SK-N-MC (cell line): ENCODE data around the gene MCU.

Source experiments
- DNase-seq: peaks from one replicate; pipeline ENCODE4 v3.0.0-alpha.2; 2011; ENCODE audit warnings: low read depth, low spot score
- H3K27ac ChIP-seq: fragments of 200-600 bp; sonication (generic); 2 replicates; pipeline ENCODE4 v1.5.1; 2016; ENCODE audit warnings: mixed run types
- H3K36me3 ChIP-seq: fragments of 200-600 bp; sonication (generic); 2 replicates; pipeline ENCODE4 v1.6.1; 2017; ENCODE audit warnings: antibody characterized with exemption, low read length, mixed read lengths; ENCODE audit not compliant: insufficient read depth
- H3K4me3 ChIP-seq: fragments of 200-600 bp; sonication (generic); 2 replicates; pipeline ENCODE4 v1.5.1; 2016
- H3K9ac ChIP-seq: fragments of 200-600 bp; sonication (generic); 2 replicates; pipeline ENCODE4 v1.8.0; 2017; ENCODE audit warnings: mixed run types, mixed read lengths; ENCODE audit not compliant: insufficient read length
- H3K9me3 ChIP-seq: fragments of 200-600 bp; sonication (generic); 2 replicates; pipeline ENCODE4 v1.6.1; 2017; ENCODE audit warnings: low read depth, mild to moderate bottlenecking, antibody characterized with exemption, low read length, moderate library complexity, mixed read lengths
- EZH2 ChIP-seq: fragments of 200-600 bp; sonication (generic); IDR thresholded peaks from one replicate; pipeline ENCODE4 v1.6.1; 2017; ENCODE audit warnings: antibody characterized with exemption
- FOXP2 ChIP-seq: optimal IDR thresholded peaks from 2 replicates; pipeline ENCODE3; 2011; ENCODE audit warnings: mild to moderate bottlenecking, moderate library complexity; ENCODE audit not compliant: insufficient read depth; ENCODE audit errors: extremely low read length, control extremely low read depth
- POLR2AphosphoS5 ChIP-seq: IDR thresholded peaks from 2 replicates; pipeline ENCODE4 v1.6.1; 2012; ENCODE audit warnings: mild to moderate bottlenecking, low read depth, low read length, borderline replicate concordance

Gene MCU

DNA sequence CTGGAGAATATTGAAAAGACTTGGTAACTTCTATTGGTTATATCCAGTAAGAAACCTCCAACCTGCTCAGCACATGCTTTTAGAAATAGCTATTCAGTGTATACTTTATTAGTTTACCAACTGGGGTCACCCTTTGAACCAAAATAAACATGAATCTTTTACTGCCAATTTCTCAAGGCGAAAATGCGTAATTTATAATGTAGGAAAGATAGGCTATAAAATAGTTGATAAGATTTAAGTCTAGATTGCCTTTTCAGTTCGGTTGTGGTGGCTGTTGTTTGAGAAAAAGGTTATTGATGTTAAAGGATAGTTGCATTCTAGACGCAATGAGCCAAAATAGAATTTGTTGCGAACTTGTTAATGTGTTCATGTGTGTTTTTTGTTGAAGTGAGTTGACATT, 119.0 kb downstream of the MCU start:
- no peak for DNase-seq
- Histone ChIP-seq H3K4me3 (no peak overlapping the region), H3K9ac (no peak overlapping the region), H3K9me3 (no peaks in the 10 kb centered on the region), H3K36me3 (no peaks in the 10 kb centered on the region), H3K27ac (no peak overlapping the region)
- TF ChIP-seq POLR2AphosphoS5 (no peak), EZH2 (no peak), FOXP2 (no peak)

DNA sequence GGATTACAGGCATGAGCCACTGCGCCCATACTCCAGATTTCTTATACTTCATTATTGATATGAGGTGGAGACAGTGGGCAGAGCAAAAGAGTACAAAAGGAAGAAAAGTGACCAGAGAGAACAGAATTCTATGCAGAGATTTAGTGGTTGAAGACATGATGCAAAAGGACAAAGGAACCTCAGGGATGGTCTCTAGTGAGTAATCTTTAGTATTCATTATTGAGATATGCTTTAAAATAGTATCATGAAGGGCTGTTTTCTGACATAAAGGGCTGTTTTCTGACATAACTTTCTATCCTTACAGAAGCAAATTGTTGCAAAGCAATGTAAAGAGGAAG, 120.4 kb downstream of the MCU start:
- DNase-seq = no peak
- H3K36me3 ChIP-seq = no peaks in the 10 kb centered on the region
- H3K4me3 ChIP-seq = no peak overlapping the region
- H3K27ac ChIP-seq = no peak overlapping the region
- no peaks in the 10 kb centered on the region for H3K9me3 ChIP-seq
- H3K9ac ChIP-seq = no peak overlapping the region
- TF ChIP-seq POLR2AphosphoS5 (no peak), FOXP2 (no peak), EZH2 (no peak)

DNA sequence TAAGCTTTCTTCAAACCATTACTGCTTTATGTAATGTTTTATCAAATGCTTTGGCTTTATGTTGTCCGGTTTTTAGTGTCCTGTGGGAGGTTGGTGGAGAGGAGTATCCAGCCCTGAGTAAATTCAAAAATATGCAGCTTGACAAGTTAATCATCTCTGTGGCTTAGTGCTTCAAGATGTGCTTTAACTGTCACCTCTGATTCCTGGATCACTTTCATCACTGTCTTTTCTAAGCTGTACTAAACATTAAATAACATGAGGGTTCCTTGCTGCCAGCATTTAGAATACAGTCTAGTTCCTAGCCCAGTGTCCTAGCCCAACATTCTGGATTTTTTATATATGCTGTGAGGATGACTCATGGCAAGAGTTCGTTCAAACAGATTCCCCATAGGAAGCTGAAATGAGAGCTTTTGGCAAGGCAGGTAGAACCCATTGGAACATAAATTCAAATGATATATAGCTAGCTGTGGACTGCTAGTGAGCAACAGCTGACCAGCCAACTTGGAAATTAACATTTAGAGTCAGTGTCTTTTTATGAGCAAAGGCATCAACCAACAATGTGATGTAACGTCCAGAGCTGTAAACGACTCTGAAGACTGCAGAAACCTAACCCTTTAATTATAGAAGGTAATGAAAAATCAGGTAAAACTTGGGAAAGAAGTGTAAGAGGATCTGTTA, 120.9 kb downstream of the MCU start:
- no peak overlapping the region for H3K9ac ChIP-seq
- H3K27ac ChIP-seq = no peak overlapping the region
- H3K4me3 ChIP-seq = no peak overlapping the region
- no peaks in the 10 kb centered on the region for H3K9me3 ChIP-seq
- no peak for TF ChIP-seq FOXP2
- no peak for TF ChIP-seq EZH2
- TF ChIP-seq POLR2AphosphoS5 = no peak
- H3K36me3 ChIP-seq = no peaks in the 10 kb centered on the region
- no peak for DNase-seq

DNA sequence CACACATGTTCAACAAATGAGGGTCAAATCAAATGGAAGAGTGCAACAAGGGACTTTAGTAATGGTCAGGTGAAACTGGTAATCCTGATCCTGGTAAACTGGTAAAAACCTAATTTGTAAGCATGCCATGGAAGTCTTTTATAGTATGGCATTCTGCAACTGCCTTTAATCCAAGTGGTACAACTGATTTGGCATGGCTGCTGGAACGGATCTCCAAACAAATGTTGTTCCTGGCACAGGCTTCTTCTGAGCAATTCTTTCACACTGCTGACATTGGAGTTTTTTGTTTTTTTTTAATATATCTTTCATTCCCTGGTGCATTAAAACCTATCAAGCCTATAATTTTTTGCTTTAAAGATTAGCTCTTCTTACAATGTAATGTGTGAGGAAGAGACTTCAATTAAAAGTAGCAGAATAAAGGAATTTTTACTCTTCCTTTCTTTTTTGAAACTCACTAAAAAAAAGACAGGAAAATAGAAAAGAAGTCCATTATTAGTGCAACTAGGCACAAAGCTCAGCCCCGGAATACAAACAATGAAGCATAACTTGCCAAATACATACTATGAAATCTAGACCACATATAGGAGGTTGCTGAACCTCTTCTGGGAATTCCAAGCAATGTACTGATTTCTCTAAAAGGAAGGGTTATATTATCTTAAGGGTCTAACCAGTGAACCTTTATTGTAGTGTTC, 122.3 kb downstream of the MCU start:
- Histone ChIP-seq H3K9me3 (no peaks in the 10 kb centered on the region), H3K36me3 (no peaks in the 10 kb centered on the region), H3K9ac (no peak overlapping the region), H3K4me3 (no peak overlapping the region), H3K27ac (no peak overlapping the region)
- no peak for TF ChIP-seq EZH2
- TF ChIP-seq POLR2AphosphoS5 = no peak
- TF ChIP-seq FOXP2 = no peak
- no peak for DNase-seq

DNA sequence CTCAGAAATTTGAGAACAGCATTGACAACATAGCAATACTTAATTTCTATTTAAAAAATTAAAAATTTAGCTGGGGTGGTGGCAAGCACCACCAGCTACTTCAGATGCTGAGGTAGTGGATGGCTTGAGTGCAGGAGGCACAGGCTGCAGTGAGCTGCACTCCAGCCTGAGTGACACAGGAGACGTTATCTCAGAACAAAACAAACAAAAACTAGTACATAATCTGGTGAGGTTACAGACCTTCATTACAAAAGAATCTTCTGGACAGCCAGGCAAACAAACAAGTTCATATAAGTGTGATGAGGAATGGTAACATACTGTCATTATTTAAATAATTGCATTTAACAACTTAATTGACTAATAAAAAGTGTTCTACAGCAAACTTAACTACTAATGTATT, 124.6 kb downstream of the MCU start:
- no peak for DNase-seq
- Histone ChIP-seq H3K9ac (no peak overlapping the region), H3K9me3 (no peaks in the 10 kb centered on the region), H3K36me3 (no peaks in the 10 kb centered on the region), H3K4me3 (no peak overlapping the region), H3K27ac (no peak overlapping the region)
- TF ChIP-seq EZH2 (no peak), FOXP2 (no peak), POLR2AphosphoS5 (no peak)

DNA sequence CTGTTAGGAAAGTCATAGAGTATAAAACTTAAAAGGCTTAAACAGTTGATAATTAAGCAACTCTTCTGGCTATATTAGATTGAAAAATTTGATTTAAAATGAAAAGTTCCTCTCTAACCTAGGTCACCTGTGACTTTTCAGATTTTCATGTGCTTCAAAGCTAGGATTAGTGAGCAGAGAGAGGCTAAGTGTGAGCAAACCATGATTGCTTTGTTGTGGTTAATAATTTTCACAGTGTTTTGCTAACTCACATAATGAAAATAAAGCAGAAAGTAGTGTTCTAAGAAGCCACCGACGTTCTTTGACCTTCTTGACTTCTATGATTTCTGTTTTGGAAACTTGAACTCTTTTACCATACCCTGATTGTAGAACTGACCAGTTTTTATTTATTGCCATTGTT, 126.1 kb downstream of the MCU start:
- Histone ChIP-seq H3K27ac (no peak overlapping the region), H3K9me3 (no peaks in the 10 kb centered on the region), H3K9ac (no peak overlapping the region), H3K36me3 (no peaks in the 10 kb centered on the region), H3K4me3 (no peak overlapping the region)
- no peak for TF ChIP-seq FOXP2
- no peak for TF ChIP-seq POLR2AphosphoS5
- TF ChIP-seq EZH2 = no peak
- DNase-seq = no peak

DNA sequence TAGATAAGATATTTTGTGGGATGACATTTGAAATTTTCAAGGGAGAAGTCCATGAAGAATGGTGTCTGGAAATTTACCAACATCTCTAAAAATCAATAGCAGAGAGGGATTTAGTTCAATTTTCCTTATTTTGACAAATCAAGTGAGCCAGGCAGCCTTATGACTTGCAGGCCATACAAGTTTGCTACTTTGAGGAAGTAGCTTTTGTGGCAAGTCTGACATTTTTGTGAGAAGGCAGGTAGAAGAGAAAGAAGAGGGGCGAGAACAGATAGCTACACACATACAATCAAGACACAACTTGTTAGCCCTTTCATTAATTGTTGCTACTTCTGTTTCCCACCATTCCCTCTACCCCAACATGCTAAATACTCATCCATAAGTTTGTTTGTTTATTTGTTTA, 127.1 kb downstream of the MCU start:
- Histone ChIP-seq H3K4me3 (no peak overlapping the region), H3K27ac (no peak overlapping the region), H3K36me3 (no peaks in the 10 kb centered on the region), H3K9ac (no peak overlapping the region), H3K9me3 (no peaks in the 10 kb centered on the region)
- no peak for DNase-seq
- no peak for TF ChIP-seq FOXP2
- no peak for TF ChIP-seq POLR2AphosphoS5
- TF ChIP-seq EZH2 = no peak

DNA sequence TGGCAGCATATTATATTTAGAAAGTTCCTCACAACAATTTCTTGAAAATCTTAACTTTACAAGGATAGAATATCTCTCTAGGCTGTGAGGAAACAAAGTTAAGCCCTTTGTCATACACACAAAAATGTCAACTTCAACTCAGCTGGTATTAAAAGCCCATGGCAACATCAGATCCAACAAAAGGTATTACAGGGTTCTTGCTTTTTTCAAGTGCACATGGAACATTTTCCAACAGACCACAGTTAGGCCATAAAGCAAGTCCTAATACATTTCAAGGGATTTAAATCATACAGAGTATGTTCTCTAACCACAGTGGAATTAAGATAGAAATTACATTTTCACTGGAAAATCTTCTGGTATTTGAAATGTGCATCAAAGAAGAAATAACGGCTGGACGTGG, 129.7 kb downstream of the MCU start:
- H3K9ac ChIP-seq = no peak overlapping the region
- TF ChIP-seq FOXP2 = no peak
- H3K4me3 ChIP-seq = no peak overlapping the region
- no peaks in the 10 kb centered on the region for H3K9me3 ChIP-seq
- no peak overlapping the region for H3K27ac ChIP-seq
- no peaks in the 10 kb centered on the region for H3K36me3 ChIP-seq
- no peak for DNase-seq
